NCI-H2081 treated with DMSO at 0.1 percent for 48 hours (cell line): ENCODE data around the gene EPHB3.

Experiments used
- DNase-seq: peaks from one replicate; lab custom pipeline; 2025; lab: John Stamatoyannopoulos, UW

The EPHB3 gene

GRCh38 chr3:184626923-184627322 is 65.3 kb downstream of the EPHB3 start:
- DNase-seq: no peak

GRCh38 chr3:184629555-184630160 is 68.1 kb downstream of the EPHB3 start:
- DNase-seq: no peak

- DNase-seq: no peak
These were observed 69.4 kb downstream of the EPHB3 start for GRCh38 chr3:184630861-184631471.

- no peak for DNase-seq
These were observed 69.9 kb downstream of the EPHB3 start for GRCh38 chr3:184631472-184631861.
